ENCODE data around the gene MESD. TPM values are rescaled to one million over a fixed set of nuclear protein-coding genes. Genes with fewer than 3 reads are reported as not detected.

Gene MESD
- total and polyA plus RNA-seq, 9 of the 15 experiments (the other 6 are each of a cell fraction or from before 2014, with no cell fraction given), result 11.3 to 39.7 (median 22.8) TPM

- TF ChIP-seq MGA (IDR thresholded peaks at IDR 0.05) (0 out of 2 replicates have a peak, but pooled peaks have one; percentile 4), MLLT1 (IDR thresholded peaks at IDR 0.05) (no peak), BHLHE40 (IDR thresholded peaks at IDR 0.05; ENCODE audit: low read length) (peak; percentile 52), THRAP3 (IDR thresholded peaks at IDR 0.05; ENCODE audit: borderline replicate concordance) (no peak), ZFP36 (IDR thresholded peaks at IDR 0.05; ENCODE audit: low read depth, low read length, partially characterized antibody) (no peak), ZNF589 (CRISPR knock-in tag; IDR thresholded peaks at IDR 0.05; ENCODE audit: low read depth) (no peak), ZNF121 (CRISPR knock-in tag; conservative IDR thresholded peaks at IDR 0.05) (no peak), HDAC1 (IDR thresholded peaks at IDR 0.05) (peak in 1 of 2 experiments; percentile 84; a peak in 1 of 4 replicates), ZNF384 (IDR thresholded peaks at IDR 0.05; ENCODE audit: low read depth, low read length) (no peak), TCFL5 (CRISPR knock-in tag; conservative IDR thresholded peaks at IDR 0.05) (no peak), ZFX (CRISPR knock-in tag; IDR thresholded peaks at IDR 0.05) (no peak)
- TF ChIP-seq, protein P1, sequence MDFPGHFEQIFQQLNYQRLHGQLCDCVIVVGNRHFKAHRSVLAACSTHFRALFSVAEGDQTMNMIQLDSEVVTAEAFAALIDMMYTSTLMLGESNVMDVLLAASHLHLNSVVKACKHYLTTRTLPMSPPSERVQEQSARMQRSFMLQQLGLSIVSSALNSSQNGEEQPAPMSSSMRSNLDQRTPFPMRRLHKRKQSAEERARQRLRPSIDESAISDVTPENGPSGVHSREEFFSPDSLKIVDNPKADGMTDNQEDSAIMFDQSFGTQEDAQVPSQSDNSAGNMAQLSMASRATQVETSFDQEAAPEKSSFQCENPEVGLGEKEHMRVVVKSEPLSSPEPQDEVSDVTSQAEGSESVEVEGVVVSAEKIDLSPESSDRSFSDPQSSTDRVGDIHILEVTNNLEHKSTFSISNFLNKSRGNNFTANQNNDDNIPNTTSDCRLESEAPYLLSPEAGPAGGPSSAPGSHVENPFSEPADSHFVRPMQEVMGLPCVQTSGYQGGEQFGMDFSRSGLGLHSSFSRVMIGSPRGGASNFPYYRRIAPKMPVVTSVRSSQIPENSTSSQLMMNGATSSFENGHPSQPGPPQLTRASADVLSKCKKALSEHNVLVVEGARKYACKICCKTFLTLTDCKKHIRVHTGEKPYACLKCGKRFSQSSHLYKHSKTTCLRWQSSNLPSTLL (IDR thresholded peaks at IDR 0.05), result no peak
These were observed 87.3 kb downstream of the MESD start (continued) for GRCh38 chr15:80902298-80902801.
